ENCODE results near the gene MCM3AP. TPM values are rescaled to one million over a fixed set of nuclear protein-coding genes. Genes with fewer than 3 reads are reported as not detected.

The MCM3AP gene
- total and polyA plus RNA-seq, 9 of the 15 experiments (the other 6 are each of a cell fraction or from before 2014, with no cell fraction given), result 6.5 to 179 (median 69.6) TPM

DNA sequence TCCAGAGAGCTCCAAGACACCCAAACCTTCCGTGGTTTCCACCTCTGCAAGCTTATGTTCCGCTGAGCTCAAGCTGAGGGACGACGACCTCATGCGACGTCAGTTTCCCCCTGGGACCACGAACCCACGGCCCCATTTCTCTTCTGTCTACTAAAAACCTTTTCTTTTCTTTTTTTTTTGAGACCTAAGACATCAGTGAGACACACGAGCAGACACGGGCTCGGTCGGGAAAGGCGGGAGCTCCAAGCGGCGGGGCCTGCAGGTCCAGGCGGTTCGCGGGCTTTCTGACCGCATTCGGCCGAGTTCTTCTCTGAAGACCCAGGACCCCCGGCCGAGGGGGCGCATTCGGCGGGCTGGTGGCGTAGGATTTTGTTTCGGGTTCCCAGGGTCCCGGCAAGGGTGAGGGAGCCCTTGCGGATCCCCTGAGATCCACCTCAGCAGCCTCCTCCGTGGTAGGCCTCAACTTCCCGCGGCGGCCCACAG is 37.9 kb upstream of the MCM3AP start (continued):
- TF ChIP-seq, protein P1, sequence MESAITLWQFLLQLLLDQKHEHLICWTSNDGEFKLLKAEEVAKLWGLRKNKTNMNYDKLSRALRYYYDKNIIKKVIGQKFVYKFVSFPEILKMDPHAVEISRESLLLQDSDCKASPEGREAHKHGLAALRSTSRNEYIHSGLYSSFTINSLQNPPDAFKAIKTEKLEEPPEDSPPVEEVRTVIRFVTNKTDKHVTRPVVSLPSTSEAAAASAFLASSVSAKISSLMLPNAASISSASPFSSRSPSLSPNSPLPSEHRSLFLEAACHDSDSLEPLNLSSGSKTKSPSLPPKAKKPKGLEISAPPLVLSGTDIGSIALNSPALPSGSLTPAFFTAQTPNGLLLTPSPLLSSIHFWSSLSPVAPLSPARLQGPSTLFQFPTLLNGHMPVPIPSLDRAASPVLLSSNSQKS (CRISPR knock-in tag; IDR thresholded peaks at IDR 0.05), result no peak
- 0 out of 2 replicates have a peak, but pooled peaks have one; percentile 71 for TF ChIP-seq ZNF282 (CRISPR knock-in tag; IDR thresholded peaks at IDR 0.05)
- no peak for TF ChIP-seq ZNF780A (CRISPR knock-in tag; IDR thresholded peaks at IDR 0.05)
- no peak for TF ChIP-seq MEIS2 (IDR thresholded peaks at IDR 0.05; ENCODE audit: partially characterized antibody)
- TF ChIP-seq, protein P2, sequence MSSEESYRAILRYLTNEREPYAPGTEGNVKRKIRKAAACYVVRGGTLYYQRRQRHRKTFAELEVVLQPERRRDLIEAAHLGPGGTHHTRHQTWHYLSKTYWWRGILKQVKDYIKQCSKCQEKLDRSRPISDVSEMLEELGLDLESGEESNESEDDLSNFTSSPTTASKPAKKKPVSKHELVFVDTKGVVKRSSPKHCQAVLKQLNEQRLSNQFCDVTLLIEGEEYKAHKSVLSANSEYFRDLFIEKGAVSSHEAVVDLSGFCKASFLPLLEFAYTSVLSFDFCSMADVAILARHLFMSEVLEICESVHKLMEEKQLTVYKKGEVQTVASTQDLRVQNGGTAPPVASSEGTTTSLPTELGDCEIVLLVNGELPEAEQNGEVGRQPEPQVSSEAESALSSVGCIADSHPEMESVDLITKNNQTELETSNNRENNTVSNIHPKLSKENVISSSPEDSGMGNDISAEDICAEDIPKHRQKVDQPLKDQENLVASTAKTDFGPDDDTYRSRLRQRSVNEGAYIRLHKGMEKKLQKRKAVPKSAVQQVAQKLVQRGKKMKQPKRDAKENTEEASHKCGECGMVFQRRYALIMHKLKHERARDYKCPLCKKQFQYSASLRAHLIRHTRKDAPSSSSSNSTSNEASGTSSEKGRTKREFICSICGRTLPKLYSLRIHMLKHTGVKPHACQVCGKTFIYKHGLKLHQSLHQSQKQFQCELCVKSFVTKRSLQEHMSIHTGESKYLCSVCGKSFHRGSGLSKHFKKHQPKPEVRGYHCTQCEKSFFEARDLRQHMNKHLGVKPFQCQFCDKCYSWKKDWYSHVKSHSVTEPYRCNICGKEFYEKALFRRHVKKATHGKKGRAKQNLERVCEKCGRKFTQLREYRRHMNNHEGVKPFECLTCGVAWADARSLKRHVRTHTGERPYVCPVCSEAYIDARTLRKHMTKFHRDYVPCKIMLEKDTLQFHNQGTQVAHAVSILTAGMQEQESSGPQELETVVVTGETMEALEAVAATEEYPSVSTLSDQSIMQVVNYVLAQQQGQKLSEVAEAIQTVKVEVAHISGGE (CRISPR knock-in tag; IDR thresholded peaks at IDR 0.05), result no peak; a peak in 1 of 6 replicates
- TF ChIP-seq, protein P3, sequence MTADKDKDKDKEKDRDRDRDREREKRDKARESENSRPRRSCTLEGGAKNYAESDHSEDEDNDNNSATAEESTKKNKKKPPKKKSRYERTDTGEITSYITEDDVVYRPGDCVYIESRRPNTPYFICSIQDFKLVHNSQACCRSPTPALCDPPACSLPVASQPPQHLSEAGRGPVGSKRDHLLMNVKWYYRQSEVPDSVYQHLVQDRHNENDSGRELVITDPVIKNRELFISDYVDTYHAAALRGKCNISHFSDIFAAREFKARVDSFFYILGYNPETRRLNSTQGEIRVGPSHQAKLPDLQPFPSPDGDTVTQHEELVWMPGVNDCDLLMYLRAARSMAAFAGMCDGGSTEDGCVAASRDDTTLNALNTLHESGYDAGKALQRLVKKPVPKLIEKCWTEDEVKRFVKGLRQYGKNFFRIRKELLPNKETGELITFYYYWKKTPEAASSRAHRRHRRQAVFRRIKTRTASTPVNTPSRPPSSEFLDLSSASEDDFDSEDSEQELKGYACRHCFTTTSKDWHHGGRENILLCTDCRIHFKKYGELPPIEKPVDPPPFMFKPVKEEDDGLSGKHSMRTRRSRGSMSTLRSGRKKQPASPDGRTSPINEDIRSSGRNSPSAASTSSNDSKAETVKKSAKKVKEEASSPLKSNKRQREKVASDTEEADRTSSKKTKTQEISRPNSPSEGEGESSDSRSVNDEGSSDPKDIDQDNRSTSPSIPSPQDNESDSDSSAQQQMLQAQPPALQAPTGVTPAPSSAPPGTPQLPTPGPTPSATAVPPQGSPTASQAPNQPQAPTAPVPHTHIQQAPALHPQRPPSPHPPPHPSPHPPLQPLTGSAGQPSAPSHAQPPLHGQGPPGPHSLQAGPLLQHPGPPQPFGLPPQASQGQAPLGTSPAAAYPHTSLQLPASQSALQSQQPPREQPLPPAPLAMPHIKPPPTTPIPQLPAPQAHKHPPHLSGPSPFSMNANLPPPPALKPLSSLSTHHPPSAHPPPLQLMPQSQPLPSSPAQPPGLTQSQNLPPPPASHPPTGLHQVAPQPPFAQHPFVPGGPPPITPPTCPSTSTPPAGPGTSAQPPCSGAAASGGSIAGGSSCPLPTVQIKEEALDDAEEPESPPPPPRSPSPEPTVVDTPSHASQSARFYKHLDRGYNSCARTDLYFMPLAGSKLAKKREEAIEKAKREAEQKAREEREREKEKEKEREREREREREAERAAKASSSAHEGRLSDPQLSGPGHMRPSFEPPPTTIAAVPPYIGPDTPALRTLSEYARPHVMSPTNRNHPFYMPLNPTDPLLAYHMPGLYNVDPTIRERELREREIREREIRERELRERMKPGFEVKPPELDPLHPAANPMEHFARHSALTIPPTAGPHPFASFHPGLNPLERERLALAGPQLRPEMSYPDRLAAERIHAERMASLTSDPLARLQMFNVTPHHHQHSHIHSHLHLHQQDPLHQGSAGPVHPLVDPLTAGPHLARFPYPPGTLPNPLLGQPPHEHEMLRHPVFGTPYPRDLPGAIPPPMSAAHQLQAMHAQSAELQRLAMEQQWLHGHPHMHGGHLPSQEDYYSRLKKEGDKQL (CRISPR knock-in tag; IDR thresholded peaks at IDR 0.05; ENCODE audit: borderline replicate concordance), result no peak
- TF ChIP-seq ASH1L (IDR thresholded peaks at IDR 0.05; ENCODE audit: borderline replicate concordance, low read depth, partially characterized antibody), result no peak
- TF ChIP-seq, protein P4, sequence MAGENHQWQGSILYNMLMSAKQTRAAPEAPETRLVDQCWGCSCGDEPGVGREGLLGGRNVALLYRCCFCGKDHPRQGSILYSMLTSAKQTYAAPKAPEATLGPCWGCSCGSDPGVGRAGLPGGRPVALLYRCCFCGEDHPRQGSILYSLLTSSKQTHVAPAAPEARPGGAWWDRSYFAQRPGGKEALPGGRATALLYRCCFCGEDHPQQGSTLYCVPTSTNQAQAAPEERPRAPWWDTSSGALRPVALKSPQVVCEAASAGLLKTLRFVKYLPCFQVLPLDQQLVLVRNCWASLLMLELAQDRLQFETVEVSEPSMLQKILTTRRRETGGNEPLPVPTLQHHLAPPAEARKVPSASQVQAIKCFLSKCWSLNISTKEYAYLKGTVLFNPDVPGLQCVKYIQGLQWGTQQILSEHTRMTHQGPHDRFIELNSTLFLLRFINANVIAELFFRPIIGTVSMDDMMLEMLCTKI (IDR thresholded peaks at IDR 0.05; ENCODE audit: partially characterized antibody), result no peak
- TF ChIP-seq ZNF57 (CRISPR knock-in tag; IDR thresholded peaks at IDR 0.05), result 0 out of 2 replicates have a peak, but pooled peaks have one; percentile 47
- TF ChIP-seq JUND (IDR thresholded peaks at IDR 0.05; ENCODE audit: borderline replicate concordance, low read depth, low read length), result no peak
- no peak for TF ChIP-seq JUND (tag; IDR thresholded peaks at IDR 0.05; ENCODE audit: borderline replicate concordance, low read depth, low read length)
- TF ChIP-seq ZNF830 (CRISPR knock-in tag; IDR thresholded peaks at IDR 0.05), result no peak
- peak in 1 of 2 experiments; percentile 11; a peak in 1 of 3 replicates for TF ChIP-seq CBX3 (IDR thresholded peaks at IDR 0.05; ENCODE audit: borderline replicate concordance in 1 of 2, low read length in 2 of 2)
- TF ChIP-seq, protein P5, sequence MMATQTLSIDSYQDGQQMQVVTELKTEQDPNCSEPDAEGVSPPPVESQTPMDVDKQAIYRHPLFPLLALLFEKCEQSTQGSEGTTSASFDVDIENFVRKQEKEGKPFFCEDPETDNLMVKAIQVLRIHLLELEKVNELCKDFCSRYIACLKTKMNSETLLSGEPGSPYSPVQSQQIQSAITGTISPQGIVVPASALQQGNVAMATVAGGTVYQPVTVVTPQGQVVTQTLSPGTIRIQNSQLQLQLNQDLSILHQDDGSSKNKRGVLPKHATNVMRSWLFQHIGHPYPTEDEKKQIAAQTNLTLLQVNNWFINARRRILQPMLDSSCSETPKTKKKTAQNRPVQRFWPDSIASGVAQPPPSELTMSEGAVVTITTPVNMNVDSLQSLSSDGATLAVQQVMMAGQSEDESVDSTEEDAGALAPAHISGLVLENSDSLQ (IDR thresholded peaks at IDR 0.05), result no peak
- TF ChIP-seq CHD1 (IDR thresholded peaks at IDR 0.05; ENCODE audit: low read length), result no peak

Data from K562 (cell line).